ENCODE results near the gene SHISA6. TPM values are rescaled to one million over a fixed set of nuclear protein-coding genes. Genes with fewer than 3 reads are reported as not detected.

The SHISA6 gene
- total RNA-seq, 3 donors from 2014 or later, result not detected

- H3K9me3 Mint-ChIP-seq, result peaks cover 9% of the 10 kb centered on the region
- no peak overlapping the region for H3K4me3 Mint-ChIP-seq
- ATAC-seq (no peak), DNase-seq (no peak)
- H3K4me1 Mint-ChIP-seq (ENCODE audit: low read depth), result no peaks in the 10 kb centered on the region
- no peaks in the 10 kb centered on the region for H3K36me3 Mint-ChIP-seq (ENCODE audit: insufficient read depth)
- H3K27me3 Mint-ChIP-seq (ENCODE audit: low read depth), result no peaks in the 10 kb centered on the region
Observed at GRCh38 chr17:11493936-11494335, 252.9 kb downstream of the SHISA6 start.

GRCh38 chr17:11495613-11496012, 254.6 kb downstream of the SHISA6 start:
- ATAC-seq, result no peak
- Mint-ChIP-seq H3K4me3 (no peak overlapping the region), H3K36me3 (ENCODE audit: insufficient read depth) (no peaks in the 10 kb centered on the region), H3K4me1 (ENCODE audit: low read depth) (no peaks in the 10 kb centered on the region), H3K27me3 (ENCODE audit: low read depth) (no peaks in the 10 kb centered on the region), H3K9me3 (peaks cover 8% of the 10 kb centered on the region)
- no peak for DNase-seq

- H3K4me3 Mint-ChIP-seq, result no peak overlapping the region
- no peaks in the 10 kb centered on the region for H3K4me1 Mint-ChIP-seq (ENCODE audit: low read depth)
- DNase-seq (no peak), ATAC-seq (no peak)
- no peaks in the 10 kb centered on the region for H3K27me3 Mint-ChIP-seq (ENCODE audit: low read depth)
- H3K36me3 Mint-ChIP-seq (ENCODE audit: insufficient read depth), result no peaks in the 10 kb centered on the region
- peaks cover 14% of the 10 kb centered on the region for H3K9me3 Mint-ChIP-seq
Observed at GRCh38 chr17:11499881-11500280, 258.9 kb downstream of the SHISA6 start.

GRCh38 chr17:11503308-11504035, 262.5 kb downstream of the SHISA6 start:
- ATAC-seq, result no peak
- no peak for DNase-seq
- H3K27me3 Mint-ChIP-seq (ENCODE audit: low read depth), result no peaks in the 10 kb centered on the region
- peaks cover 15% of the 10 kb centered on the region for H3K9me3 Mint-ChIP-seq
- H3K36me3 Mint-ChIP-seq (ENCODE audit: insufficient read depth), result no peaks in the 10 kb centered on the region
- no peak overlapping the region for H3K4me3 Mint-ChIP-seq
- no peaks in the 10 kb centered on the region for H3K4me1 Mint-ChIP-seq (ENCODE audit: low read depth)

GRCh38 chr17:11506635-11507034, 265.6 kb downstream of the SHISA6 start:
- ATAC-seq, result no peak

GRCh38 chr17:11511696-11512095, 270.7 kb downstream of the SHISA6 start:
- H3K4me3 Mint-ChIP-seq, result no peak overlapping the region
- no peaks in the 10 kb centered on the region for H3K4me1 Mint-ChIP-seq (ENCODE audit: low read depth)
- DNase-seq, result no peak
- ATAC-seq, result no peak
- no peaks in the 10 kb centered on the region for H3K27me3 Mint-ChIP-seq (ENCODE audit: low read depth)
- H3K36me3 Mint-ChIP-seq (ENCODE audit: insufficient read depth), result no peaks in the 10 kb centered on the region
- peaks cover 6% of the 10 kb centered on the region for H3K9me3 Mint-ChIP-seq

More at GRCh38 chr17:11506635-11507034, 265.6 kb downstream of the SHISA6 start:
- DNase-seq, result no peak
- Mint-ChIP-seq H3K4me1 (ENCODE audit: low read depth) (no peaks in the 10 kb centered on the region), H3K36me3 (ENCODE audit: insufficient read depth) (no peaks in the 10 kb centered on the region), H3K9me3 (peaks cover 7% of the 10 kb centered on the region), H3K27me3 (ENCODE audit: low read depth) (no peaks in the 10 kb centered on the region), H3K4me3 (no peak overlapping the region)

GRCh38 chr17:11514565-11514964, 273.6 kb downstream of the SHISA6 start:
- Mint-ChIP-seq H3K9me3 (no peaks in the 10 kb centered on the region), H3K27me3 (ENCODE audit: low read depth) (no peaks in the 10 kb centered on the region), H3K4me1 (ENCODE audit: low read depth) (no peaks in the 10 kb centered on the region), H3K4me3 (no peak overlapping the region), H3K36me3 (ENCODE audit: insufficient read depth) (no peaks in the 10 kb centered on the region)
- DNase-seq (no peak), ATAC-seq (no peak)

GRCh38 chr17:11514981-11515680, 274.1 kb downstream of the SHISA6 start:
- Mint-ChIP-seq H3K4me3 (no peak overlapping the region), H3K36me3 (ENCODE audit: insufficient read depth) (no peaks in the 10 kb centered on the region), H3K27me3 (ENCODE audit: low read depth) (no peaks in the 10 kb centered on the region), H3K4me1 (ENCODE audit: low read depth) (no peaks in the 10 kb centered on the region), H3K9me3 (no peaks in the 10 kb centered on the region)
- ATAC-seq (no peak), DNase-seq (no peak)

GRCh38 chr17:11515901-11516300, 274.9 kb downstream of the SHISA6 start:
- H3K4me1 Mint-ChIP-seq (ENCODE audit: low read depth), result no peaks in the 10 kb centered on the region
- no peak for ATAC-seq
- H3K4me3 Mint-ChIP-seq, result no peak overlapping the region
- H3K27me3 Mint-ChIP-seq (ENCODE audit: low read depth), result no peaks in the 10 kb centered on the region
- no peaks in the 10 kb centered on the region for H3K36me3 Mint-ChIP-seq (ENCODE audit: insufficient read depth)
- DNase-seq, result no peak
- H3K9me3 Mint-ChIP-seq, result no peaks in the 10 kb centered on the region

GRCh38 chr17:11535231-11535630, 294.2 kb downstream of the SHISA6 start:
- Mint-ChIP-seq H3K36me3 (ENCODE audit: insufficient read depth) (no peaks in the 10 kb centered on the region), H3K9me3 (peaks cover 14% of the 10 kb centered on the region), H3K4me3 (no peak overlapping the region), H3K4me1 (ENCODE audit: low read depth) (no peaks in the 10 kb centered on the region), H3K27me3 (ENCODE audit: low read depth) (peaks cover 2% of the 10 kb centered on the region)
- ATAC-seq, result no peak
- no peak for DNase-seq

DNA sequence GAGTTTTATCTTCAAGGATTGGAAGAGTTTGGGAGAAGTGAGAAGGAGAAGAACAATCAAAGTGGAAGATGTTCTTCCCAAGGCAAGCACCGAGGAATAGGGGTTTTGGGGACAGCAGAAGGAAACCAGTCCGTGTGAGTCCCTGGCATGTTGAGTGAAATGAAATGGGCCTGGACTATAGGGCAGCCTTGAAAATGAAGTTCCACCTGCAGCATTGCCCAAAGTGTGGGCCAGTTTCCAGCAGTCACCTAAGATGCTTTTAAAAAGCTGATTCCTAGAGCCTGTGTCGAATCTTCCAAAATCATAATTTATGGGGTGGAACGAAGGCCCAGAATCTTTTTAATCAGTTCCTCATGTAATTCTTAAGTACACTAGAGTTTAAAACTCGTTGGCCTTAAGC, 297.4 kb downstream of the SHISA6 start:
- no peak overlapping the region for H3K4me3 Mint-ChIP-seq
- no peak for DNase-seq
- H3K36me3 Mint-ChIP-seq (ENCODE audit: insufficient read depth), result no peaks in the 10 kb centered on the region
- peaks cover 29% of the 10 kb centered on the region for H3K9me3 Mint-ChIP-seq
- ATAC-seq, result no peak
- H3K27me3 Mint-ChIP-seq (ENCODE audit: low read depth), result peaks cover 3% of the 10 kb centered on the region
- H3K4me1 Mint-ChIP-seq (ENCODE audit: low read depth), result no peaks in the 10 kb centered on the region

- DNase-seq (no peak), ATAC-seq (no peak)
- no peak overlapping the region for H3K4me3 Mint-ChIP-seq
- peaks cover 24% of the 10 kb centered on the region for H3K9me3 Mint-ChIP-seq
- no peaks in the 10 kb centered on the region for H3K36me3 Mint-ChIP-seq (ENCODE audit: insufficient read depth)
- H3K27me3 Mint-ChIP-seq (ENCODE audit: low read depth), result peaks cover 1% of the 10 kb centered on the region
- H3K4me1 Mint-ChIP-seq (ENCODE audit: low read depth), result no peaks in the 10 kb centered on the region
Observed at GRCh38 chr17:11539637-11540036, 298.6 kb downstream of the SHISA6 start.

- ATAC-seq (no peak), DNase-seq (no peak)
- H3K9me3 Mint-ChIP-seq, result peaks cover 24% of the 10 kb centered on the region
- H3K27me3 Mint-ChIP-seq (ENCODE audit: low read depth), result peaks cover 1% of the 10 kb centered on the region
- H3K4me1 Mint-ChIP-seq (ENCODE audit: low read depth), result no peaks in the 10 kb centered on the region
- no peak overlapping the region for H3K4me3 Mint-ChIP-seq
- no peaks in the 10 kb centered on the region for H3K36me3 Mint-ChIP-seq (ENCODE audit: insufficient read depth)
Observed at GRCh38 chr17:11545002-11545401, 304.0 kb downstream of the SHISA6 start.

DNA sequence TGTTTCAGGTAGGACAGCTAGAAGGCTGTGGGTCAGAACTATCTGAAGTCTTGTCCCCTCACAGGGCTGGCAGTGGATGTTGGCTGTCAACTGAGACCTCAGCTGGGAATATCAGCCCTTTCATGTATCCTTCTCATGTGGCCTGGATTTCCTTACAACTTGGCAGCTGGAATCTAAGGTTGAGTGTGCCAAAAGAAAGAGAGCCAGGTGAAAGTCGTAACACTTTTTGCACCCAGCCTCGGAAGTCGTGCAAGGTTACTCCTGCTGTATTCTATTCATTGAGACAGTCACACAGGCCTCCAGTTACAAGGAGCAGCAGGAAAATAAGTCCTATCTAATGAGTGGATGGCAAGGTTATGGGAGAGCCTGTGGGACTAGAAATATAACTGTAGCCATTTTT, 304.7 kb downstream of the SHISA6 start:
- H3K27me3 Mint-ChIP-seq (ENCODE audit: low read depth), result no peaks in the 10 kb centered on the region
- no peaks in the 10 kb centered on the region for H3K36me3 Mint-ChIP-seq (ENCODE audit: insufficient read depth)
- peaks cover 17% of the 10 kb centered on the region for H3K9me3 Mint-ChIP-seq
- H3K4me1 Mint-ChIP-seq (ENCODE audit: low read depth), result no peaks in the 10 kb centered on the region
- ATAC-seq (no peak), DNase-seq (no peak)
- no peak overlapping the region for H3K4me3 Mint-ChIP-seq

GRCh38 chr17:11547853-11548252, 306.8 kb downstream of the SHISA6 start:
- Mint-ChIP-seq H3K36me3 (ENCODE audit: insufficient read depth) (no peaks in the 10 kb centered on the region), H3K27me3 (ENCODE audit: low read depth) (no peaks in the 10 kb centered on the region), H3K9me3 (peaks cover 4% of the 10 kb centered on the region), H3K4me3 (no peak overlapping the region), H3K4me1 (ENCODE audit: low read depth) (no peaks in the 10 kb centered on the region)
- DNase-seq (no peak), ATAC-seq (no peak)

Data from activated T-cell treated with anti-CD3 and anti-CD28 coated beads, Interleukin-2, amount 50 U/mL, for 4 hours (primary cell).